MM.1S (cell line): Measurements from ENCODE around the gene ACVR1.

Experiments used
- DNase-seq: peaks from one replicate; pipeline ENCODE4 v3.0.0-alpha.2; 2015
- H2AFZ ChIP-seq: fragments of 300-600 bp; sonication (generic); 2 replicates; pipeline ENCODE4 v1.6.0; 2016; ENCODE audit warnings: antibody characterized with exemption, low read length
- H3F3A ChIP-seq: fragments of 300-600 bp; sonication (generic); 2 replicates; pipeline ENCODE4 v1.6.1; 2016; ENCODE audit warnings: mild to moderate bottlenecking, antibody characterized with exemption, low read length, moderate library complexity, mixed read lengths; ENCODE audit not compliant: insufficient read depth
- H3K27ac ChIP-seq: fragments of 300-600 bp; sonication (generic); 2 replicates; pipeline ENCODE4 v1.5.1; 2016; ENCODE audit warnings: mild to moderate bottlenecking, low read length
- H3K27me3 ChIP-seq: fragments of 300-600 bp; sonication (generic); replicated peaks from 2 replicates; pipeline ENCODE4 v1.6.0; 2016; ENCODE audit warnings: low read length; ENCODE audit not compliant: insufficient read depth
- H3K36me3 ChIP-seq: fragments of 300-600 bp; sonication (generic); replicated peaks from 2 replicates; pipeline ENCODE4 v1.6.1; 2016; ENCODE audit warnings: mild to moderate bottlenecking, low read length, mixed read lengths; ENCODE audit not compliant: insufficient read depth
- H3K4me1 ChIP-seq: fragments of 300-600 bp; sonication (generic); 2 replicates; pipeline ENCODE4 v1.6.1; 2016; ENCODE audit warnings: low read length, mixed read lengths
- H3K4me2 ChIP-seq: fragments of 300-600 bp; sonication (generic); 2 replicates; pipeline ENCODE4 v1.6.0; 2016; ENCODE audit warnings: low read depth, low read length
- H3K4me3 ChIP-seq: fragments of 300-600 bp; sonication (generic); 2 replicates; pipeline ENCODE4 v1.5.1; 2016; ENCODE audit warnings: low read length, mixed read lengths
- H3K79me2 ChIP-seq: fragments of 300-600 bp; sonication (generic); 2 replicates; pipeline ENCODE4 v1.6.1; 2016; ENCODE audit warnings: mixed run types, low read length, mixed read lengths
- H3K9ac ChIP-seq: fragments of 300-600 bp; sonication (generic); 2 replicates; pipeline ENCODE4 v1.6.1; 2016; ENCODE audit warnings: low read length, mixed read lengths
- H3K9me2 ChIP-seq: fragments of 300-600 bp; sonication (generic); replicated peaks from 2 replicates; pipeline ENCODE4 v1.6.1; 2016; ENCODE audit warnings: mild to moderate bottlenecking, low read length, mixed read lengths; ENCODE audit not compliant: insufficient read depth
- H3K9me3 ChIP-seq: fragments of 300-600 bp; sonication (generic); replicated peaks from 2 replicates; pipeline ENCODE4 v1.6.1; 2016; ENCODE audit warnings: mild to moderate bottlenecking, low read length, mixed read lengths; ENCODE audit not compliant: insufficient read depth
- H4K20me1 ChIP-seq: fragments of 300-600 bp; sonication (generic); 2 replicates; pipeline ENCODE4 v1.6.1; 2016; ENCODE audit warnings: mild to moderate bottlenecking, low read length, moderate library complexity, mixed read lengths; ENCODE audit not compliant: insufficient read depth
- EZH2 ChIP-seq: fragments of 300-600 bp; sonication (generic); optimal IDR thresholded peaks from 2 replicates; pipeline ENCODE3; 2017; ENCODE audit warnings: low read depth, mild to moderate bottlenecking, antibody characterized with exemption, low read length, mixed read lengths
- EZH2phosphoT487 ChIP-seq: fragments of 300-600 bp; sonication (generic); IDR thresholded peaks from 2 replicates; pipeline ENCODE4 v1.6.1; 2018; ENCODE audit warnings: antibody characterized with exemption, low read length
- TF ChIP-seq, protein P1 (sequence below): fragments of 300-600 bp; sonication (generic); IDR thresholded peaks from 2 replicates; pipeline ENCODE4 v1.5.1; 2016; ENCODE audit warnings: antibody characterized with exemption, low read length, mixed read lengths

Gene ACVR1

DNA sequence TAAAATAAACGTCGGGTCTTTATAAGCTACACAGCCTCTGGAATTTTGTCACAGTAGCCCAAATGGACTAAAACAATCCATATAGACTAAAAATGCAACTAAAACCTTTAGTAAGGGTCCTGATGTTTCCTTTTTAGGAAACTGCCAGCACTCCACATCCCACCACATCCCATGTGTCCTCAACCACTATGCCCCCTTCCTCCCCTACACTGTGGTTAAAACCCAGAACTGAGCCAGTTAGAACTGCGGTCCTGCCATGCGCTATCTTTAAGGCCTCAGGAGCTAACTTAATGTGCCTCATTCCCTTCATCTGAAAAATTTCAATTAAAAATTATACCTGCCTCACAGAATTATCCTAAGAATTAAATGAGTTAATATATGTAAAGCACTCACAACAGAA lies 41.1 kb downstream of the ACVR1 start:
- Histone ChIP-seq H3K27me3 (no peaks in the 10 kb centered on the region), H3K79me2 (no peaks in the 10 kb centered on the region), H3K9ac (no peak overlapping the region), H3K4me1 (no peaks in the 10 kb centered on the region), H3K27ac (no peak overlapping the region), H2AFZ (no peak overlapping the region), H3K36me3 (no peaks in the 10 kb centered on the region), H3K4me3 (no peak overlapping the region), H3K4me2 (no peak overlapping the region), H3F3A (no peaks in the 10 kb centered on the region), H3K9me3 (no peaks in the 10 kb centered on the region), H3K9me2 (no peaks in the 10 kb centered on the region), H4K20me1 (no peaks in the 10 kb centered on the region)
- no peak for DNase-seq
- TF ChIP-seq, protein P1, sequence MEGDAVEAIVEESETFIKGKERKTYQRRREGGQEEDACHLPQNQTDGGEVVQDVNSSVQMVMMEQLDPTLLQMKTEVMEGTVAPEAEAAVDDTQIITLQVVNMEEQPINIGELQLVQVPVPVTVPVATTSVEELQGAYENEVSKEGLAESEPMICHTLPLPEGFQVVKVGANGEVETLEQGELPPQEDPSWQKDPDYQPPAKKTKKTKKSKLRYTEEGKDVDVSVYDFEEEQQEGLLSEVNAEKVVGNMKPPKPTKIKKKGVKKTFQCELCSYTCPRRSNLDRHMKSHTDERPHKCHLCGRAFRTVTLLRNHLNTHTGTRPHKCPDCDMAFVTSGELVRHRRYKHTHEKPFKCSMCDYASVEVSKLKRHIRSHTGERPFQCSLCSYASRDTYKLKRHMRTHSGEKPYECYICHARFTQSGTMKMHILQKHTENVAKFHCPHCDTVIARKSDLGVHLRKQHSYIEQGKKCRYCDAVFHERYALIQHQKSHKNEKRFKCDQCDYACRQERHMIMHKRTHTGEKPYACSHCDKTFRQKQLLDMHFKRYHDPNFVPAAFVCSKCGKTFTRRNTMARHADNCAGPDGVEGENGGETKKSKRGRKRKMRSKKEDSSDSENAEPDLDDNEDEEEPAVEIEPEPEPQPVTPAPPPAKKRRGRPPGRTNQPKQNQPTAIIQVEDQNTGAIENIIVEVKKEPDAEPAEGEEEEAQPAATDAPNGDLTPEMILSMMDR, result no peak
- TF ChIP-seq EZH2phosphoT487 (no peak), EZH2 (no peak)

DNA sequence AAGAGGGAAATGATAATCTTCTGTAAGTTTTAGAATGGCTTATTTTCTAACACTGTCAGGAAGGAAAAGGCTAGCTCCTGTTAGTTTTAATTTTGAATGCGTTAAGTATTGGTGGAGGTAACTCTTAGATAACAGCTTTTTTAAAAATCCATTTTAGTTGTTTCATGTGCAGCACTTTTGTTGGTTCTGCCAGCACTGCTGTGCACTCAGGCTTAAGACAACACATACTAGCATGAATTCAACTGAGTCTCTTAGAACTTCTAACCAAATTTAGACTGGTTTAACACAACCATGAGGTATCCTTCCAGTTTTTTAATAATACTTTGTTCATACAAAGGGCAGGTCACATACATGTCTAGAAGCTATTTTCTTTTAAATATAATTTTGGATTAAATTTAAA lies 42.4 kb downstream of the ACVR1 start:
- Histone ChIP-seq H3K27me3 (no peaks in the 10 kb centered on the region), H3K79me2 (no peaks in the 10 kb centered on the region), H3K9me3 (no peaks in the 10 kb centered on the region), H2AFZ (no peak overlapping the region), H3K27ac (no peak overlapping the region), H3F3A (no peaks in the 10 kb centered on the region), H3K36me3 (no peaks in the 10 kb centered on the region), H4K20me1 (no peaks in the 10 kb centered on the region), H3K4me1 (no peaks in the 10 kb centered on the region), H3K9me2 (no peaks in the 10 kb centered on the region), H3K4me3 (no peak overlapping the region), H3K9ac (no peak overlapping the region), H3K4me2 (no peak overlapping the region)
- TF ChIP-seq, protein P1, result no peak
- TF ChIP-seq EZH2phosphoT487 (no peak), EZH2 (no peak)
- DNase-seq, result no peak

DNA sequence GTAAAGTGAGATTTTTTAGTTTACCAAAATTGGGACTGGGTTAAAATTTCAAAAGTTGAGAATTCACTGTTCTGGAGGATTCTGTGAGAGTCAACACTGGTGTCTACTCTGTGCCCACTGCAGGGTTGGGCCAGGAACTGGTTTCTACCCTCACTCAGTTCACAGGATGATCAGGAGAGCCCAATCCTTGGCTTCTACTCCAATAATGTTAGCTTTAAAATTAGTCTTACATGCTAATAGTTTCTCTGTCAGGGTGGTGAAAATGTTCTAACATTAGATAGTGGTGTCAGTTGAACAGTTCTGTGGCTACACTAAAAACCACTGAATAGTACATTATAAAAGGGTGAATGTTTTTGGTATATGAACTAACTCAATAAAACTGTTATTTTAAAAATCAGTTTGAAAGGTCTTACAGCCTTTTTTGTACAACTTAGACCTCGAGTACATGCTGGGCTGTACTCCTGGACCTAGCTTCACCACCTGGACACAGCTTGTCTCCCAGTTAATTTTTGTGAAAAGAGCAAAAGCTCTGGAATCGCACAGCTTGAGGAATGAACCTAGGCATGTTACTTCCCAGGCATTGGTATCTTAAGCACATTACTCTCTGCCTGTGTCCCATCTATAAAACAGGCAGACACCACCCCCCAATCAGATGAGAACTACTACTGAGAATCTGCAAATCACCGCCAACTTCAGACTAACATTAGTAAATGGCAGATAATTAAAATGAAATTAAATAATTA lies 44.4 kb downstream of the ACVR1 start:
- DNase-seq, result no peak
- Histone ChIP-seq H4K20me1 (no peaks in the 10 kb centered on the region), H3K27ac (no peak overlapping the region), H3K36me3 (no peaks in the 10 kb centered on the region), H3K4me1 (no peaks in the 10 kb centered on the region), H3K27me3 (no peaks in the 10 kb centered on the region), H3K4me2 (no peak overlapping the region), H3K9ac (no peak overlapping the region), H3K79me2 (no peaks in the 10 kb centered on the region), H3K9me2 (no peaks in the 10 kb centered on the region), H3K4me3 (no peak overlapping the region), H2AFZ (no peak overlapping the region), H3F3A (no peaks in the 10 kb centered on the region), H3K9me3 (no peaks in the 10 kb centered on the region)
- TF ChIP-seq EZH2 (no peak), EZH2phosphoT487 (no peak)
- TF ChIP-seq, protein P1, result no peak
